HEK293T (cell line): ENCODE data around the gene SRGAP3.

Experiments
- CTCF ChIA-PET: fragments of 350-600 bp; formaldehyde crosslinking; extraction: SDS; loops from one replicate; lab custom pipeline; 2021; ENCODE audit warnings: antibody characterized with exemption, inconsistent platforms; lab: Yijun Ruan, JAX
- POLR2A ChIA-PET: fragments of 350-600 bp; formaldehyde crosslinking; extraction: SDS; loops from one replicate; lab custom pipeline; 2020; ENCODE audit warnings: antibody characterized with exemption, inconsistent platforms; lab: Yijun Ruan, JAX
- DNase-seq: peaks from one replicate; pipeline ENCODE4 v3.0.0; 2012; ENCODE audit warnings: mixed read lengths; ENCODE audit errors: extremely low spot score
- ARNT ChIP-seq: fragments of 450-650 bp; IDR thresholded peaks from 2 replicates; pipeline ENCODE4 v1.6.1; 2017; ENCODE audit warnings: mild to moderate bottlenecking
- BHLHE40 ChIP-seq: fragments of 450-650 bp; IDR thresholded peaks from 2 replicates; pipeline ENCODE4 v1.6.1; 2016; ENCODE audit warnings: mild to moderate bottlenecking, moderate library complexity, borderline replicate concordance
- CTBP1 ChIP-seq: fragments of 450-650 bp; IDR thresholded peaks from 2 replicates; pipeline ENCODE4 v1.6.1; 2016; ENCODE audit warnings: borderline replicate concordance
- ELF4 ChIP-seq: fragments of 450-650 bp; IDR thresholded peaks from 2 replicates; pipeline ENCODE4 v1.6.1; 2017; ENCODE audit warnings: antibody characterized with exemption
- FOXA1 ChIP-seq: fragments of 450-650 bp; IDR thresholded peaks from 2 replicates; pipeline ENCODE4 v1.6.1; 2016; ENCODE audit warnings: mild to moderate bottlenecking
- FOXK2 ChIP-seq: fragments of 450-650 bp; IDR thresholded peaks from 2 replicates; pipeline ENCODE4 v1.6.1; 2016; ENCODE audit warnings: mild to moderate bottlenecking
- FOXM1 ChIP-seq: fragments of 450-650 bp; IDR thresholded peaks from 2 replicates; pipeline ENCODE4 v1.6.1; 2017; ENCODE audit warnings: mild to moderate bottlenecking, borderline replicate concordance
- HDGF ChIP-seq: fragments of 450-650 bp; IDR thresholded peaks from 2 replicates; pipeline ENCODE4 v1.6.1; 2017; ENCODE audit warnings: antibody characterized with exemption, borderline replicate concordance
- L3MBTL2 ChIP-seq: fragments of 450-650 bp; conservative IDR thresholded peaks from 2 replicates; pipeline ENCODE4 v1.6.1; 2016; ENCODE audit warnings: mild to moderate bottlenecking
- LEF1 ChIP-seq: fragments of 450-650 bp; IDR thresholded peaks from 2 replicates; pipeline ENCODE4 v1.6.1; 2017; ENCODE audit warnings: mild to moderate bottlenecking, borderline replicate concordance
- NFRKB ChIP-seq: fragments of 450-650 bp; IDR thresholded peaks from 2 replicates; pipeline ENCODE4 v1.6.1; 2016; ENCODE audit warnings: mild to moderate bottlenecking, moderate library complexity
- SP1 ChIP-seq: fragments of 450-650 bp; IDR thresholded peaks from 2 replicates; pipeline ENCODE4 v1.6.1; 2017
- SUZ12 ChIP-seq: fragments of 450-650 bp; IDR thresholded peaks from 2 replicates; pipeline ENCODE4 v1.6.1; 2016; ENCODE audit warnings: mild to moderate bottlenecking
- TARDBP ChIP-seq: fragments of 450-650 bp; IDR thresholded peaks from 2 replicates; pipeline ENCODE4 v1.6.1; 2016
- ZNF384 ChIP-seq: fragments of 450-650 bp; IDR thresholded peaks from 2 replicates; pipeline ENCODE4 v1.6.1; 2016
- TF ChIP-seq, protein P1 (sequence below): fragments of 450-650 bp; IDR thresholded peaks from 2 replicates; pipeline ENCODE4 v1.6.1; 2016

SRGAP3 gene

DNA sequence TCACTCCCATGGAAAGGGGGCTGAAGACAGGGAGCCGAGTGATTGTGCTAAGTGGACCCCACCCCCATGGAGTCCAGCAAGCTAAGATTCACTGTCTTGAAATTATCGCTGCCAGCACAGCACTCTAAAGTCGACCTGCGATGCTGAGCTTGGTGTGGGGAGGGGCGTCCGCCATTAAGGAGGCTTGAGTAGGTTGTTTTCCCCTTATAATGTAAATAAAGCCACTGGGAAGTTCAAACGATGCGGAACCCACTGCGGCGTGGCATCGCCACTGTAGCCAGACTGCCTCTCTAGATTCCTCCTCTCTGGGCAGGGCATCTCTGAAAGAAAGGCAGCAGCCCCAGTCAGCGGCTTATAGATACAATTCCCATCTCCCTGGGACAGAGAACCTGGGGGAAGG is 10.9 kb upstream of the SRGAP3 start:
- CTCF ChIA-PET: no interaction called here

DNA sequence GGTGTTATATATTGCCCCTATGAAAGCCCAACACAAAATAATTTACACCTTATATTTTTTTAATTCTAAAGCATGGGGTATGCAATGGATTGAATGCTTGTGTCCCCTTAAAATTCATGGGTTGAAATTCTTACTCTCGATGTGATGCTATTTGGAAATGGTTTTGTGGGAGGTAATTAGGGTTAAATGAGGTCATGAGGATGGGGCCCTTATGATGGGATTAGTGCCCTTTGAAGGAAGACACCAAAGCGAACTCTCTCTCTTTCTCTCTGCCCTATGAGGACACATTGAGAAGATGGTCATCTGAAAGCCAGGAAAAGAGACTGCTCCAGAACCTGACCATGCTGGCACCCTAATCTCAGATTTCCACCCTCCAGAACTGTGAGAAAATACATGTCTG is 7.6 kb upstream of the SRGAP3 start:
- TF ChIP-seq LEF1 (no peak), NFRKB (no peak), ARNT (no peak), CTBP1 (no peak), FOXA1 (no peak), L3MBTL2 (no peak), HDGF (no peak), SP1 (no peak), FOXM1 (no peak), ELF4 (no peak), ZNF384 (no peak), BHLHE40 (no peak), TARDBP (no peak), FOXK2 (no peak), SUZ12 (no peak)
- TF ChIP-seq, protein P1, sequence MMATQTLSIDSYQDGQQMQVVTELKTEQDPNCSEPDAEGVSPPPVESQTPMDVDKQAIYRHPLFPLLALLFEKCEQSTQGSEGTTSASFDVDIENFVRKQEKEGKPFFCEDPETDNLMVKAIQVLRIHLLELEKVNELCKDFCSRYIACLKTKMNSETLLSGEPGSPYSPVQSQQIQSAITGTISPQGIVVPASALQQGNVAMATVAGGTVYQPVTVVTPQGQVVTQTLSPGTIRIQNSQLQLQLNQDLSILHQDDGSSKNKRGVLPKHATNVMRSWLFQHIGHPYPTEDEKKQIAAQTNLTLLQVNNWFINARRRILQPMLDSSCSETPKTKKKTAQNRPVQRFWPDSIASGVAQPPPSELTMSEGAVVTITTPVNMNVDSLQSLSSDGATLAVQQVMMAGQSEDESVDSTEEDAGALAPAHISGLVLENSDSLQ: no peak
- DNase-seq: no peak
- ChIA-PET POLR2A (no interaction called here), CTCF (no interaction called here)

More for the DNA sequence above, 10.9 kb upstream of the SRGAP3 start:
- POLR2A ChIA-PET: no interaction called here
- no peak for TF ChIP-seq FOXK2
- no peak for TF ChIP-seq ZNF384
- TF ChIP-seq SUZ12: no peak
- TF ChIP-seq BHLHE40: no peak
- TF ChIP-seq NFRKB: no peak
- TF ChIP-seq LEF1: no peak
- TF ChIP-seq, protein P1: no peak
- TF ChIP-seq FOXA1: no peak
- TF ChIP-seq ARNT: no peak
- TF ChIP-seq L3MBTL2: no peak
- TF ChIP-seq TARDBP: no peak
- TF ChIP-seq SP1: no peak
- no peak for TF ChIP-seq FOXM1
- TF ChIP-seq HDGF: no peak
- TF ChIP-seq ELF4: no peak
- TF ChIP-seq CTBP1: no peak
- DNase-seq: no peak

DNA sequence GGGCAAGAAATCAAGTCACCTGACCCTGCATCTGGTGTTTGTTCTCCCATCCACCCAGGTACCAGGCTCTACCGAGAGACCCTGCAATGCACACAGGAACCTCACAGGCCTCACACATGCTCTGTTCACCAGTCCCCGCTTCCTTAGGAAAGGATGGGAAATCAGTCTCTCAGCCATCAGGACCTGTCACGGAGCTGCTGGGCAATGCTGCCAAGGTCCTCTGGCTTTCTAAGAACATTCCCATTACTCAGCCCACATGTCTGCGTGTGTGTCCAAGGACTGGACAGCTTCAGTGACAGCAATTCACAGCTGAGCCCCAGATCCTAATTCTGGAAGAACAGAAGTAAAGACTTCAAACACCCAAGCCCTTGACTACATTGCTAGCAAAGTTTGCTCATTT is 6.5 kb upstream of the SRGAP3 start:
- POLR2A ChIA-PET: no interaction called here
- no peak for DNase-seq
- CTCF ChIA-PET: no interaction called here
- no peak for TF ChIP-seq BHLHE40

DNA sequence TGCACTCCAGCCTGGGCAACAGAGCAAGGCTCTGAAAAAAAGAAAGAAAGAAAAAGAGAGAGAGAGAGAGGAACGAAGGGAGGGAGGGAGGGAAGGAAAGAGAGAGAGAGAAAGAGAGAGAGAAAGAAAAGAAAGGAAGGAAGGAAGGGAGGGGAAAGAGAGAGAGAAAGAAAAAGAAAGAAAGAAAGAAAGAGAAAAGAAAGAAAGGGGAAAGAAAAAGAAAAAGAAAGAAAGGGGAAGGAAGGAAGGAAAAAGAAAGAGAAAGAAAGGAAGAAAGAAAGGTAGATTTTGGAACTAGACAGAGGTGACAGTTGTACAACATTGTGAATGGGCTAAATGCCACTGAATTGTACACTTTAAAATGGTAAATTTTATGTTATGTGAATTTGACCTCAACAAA is 5.3 kb upstream of the SRGAP3 start:
- DNase-seq: no peak
- ChIA-PET POLR2A (no interaction called here), CTCF (no interaction called here)
- TF ChIP-seq, protein P1: no peak
- TF ChIP-seq BHLHE40: no peak
- TF ChIP-seq SUZ12: no peak
- no peak for TF ChIP-seq TARDBP
- no peak for TF ChIP-seq CTBP1
- no peak for TF ChIP-seq ARNT
- no peak for TF ChIP-seq ELF4
- no peak for TF ChIP-seq ZNF384
- no peak for TF ChIP-seq LEF1
- TF ChIP-seq NFRKB: no peak
- no peak for TF ChIP-seq SP1
- TF ChIP-seq L3MBTL2: no peak
- no peak for TF ChIP-seq FOXK2
- no peak for TF ChIP-seq HDGF
- TF ChIP-seq FOXA1: no peak
- no peak for TF ChIP-seq FOXM1

DNA sequence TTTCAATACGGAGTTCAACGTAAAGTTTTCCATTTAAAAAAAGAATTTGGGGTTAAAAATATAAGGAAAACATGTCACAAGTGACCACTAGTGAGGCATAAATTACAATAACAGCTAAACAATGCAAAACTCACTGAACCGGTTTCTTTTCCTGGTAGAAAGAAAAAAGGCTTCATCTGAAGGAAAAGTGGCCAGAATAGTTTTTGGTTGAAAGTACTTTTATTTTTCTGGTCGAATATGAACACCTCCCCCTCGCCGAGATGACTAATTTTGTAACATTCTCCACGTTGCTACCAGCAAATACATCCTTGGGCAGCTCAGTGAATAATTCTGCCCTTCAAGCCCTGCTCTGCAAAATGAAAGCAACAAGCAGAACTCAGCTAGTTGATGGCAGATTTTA is 3.9 kb upstream of the SRGAP3 start:
- ChIA-PET CTCF (interaction anchor here (0.6 kb wide), 1 partner anchor 278 kb away, joined by 3 read pairs; no protein-coding TSS in a partner anchor), POLR2A (no interaction called here)
- TF ChIP-seq SP1 (no peak), SUZ12 (no peak), HDGF (no peak), FOXA1 (no peak), NFRKB (no peak), FOXM1 (no peak), ARNT (no peak)
- TF ChIP-seq, protein P1: no peak
- no peak for DNase-seq

DNA sequence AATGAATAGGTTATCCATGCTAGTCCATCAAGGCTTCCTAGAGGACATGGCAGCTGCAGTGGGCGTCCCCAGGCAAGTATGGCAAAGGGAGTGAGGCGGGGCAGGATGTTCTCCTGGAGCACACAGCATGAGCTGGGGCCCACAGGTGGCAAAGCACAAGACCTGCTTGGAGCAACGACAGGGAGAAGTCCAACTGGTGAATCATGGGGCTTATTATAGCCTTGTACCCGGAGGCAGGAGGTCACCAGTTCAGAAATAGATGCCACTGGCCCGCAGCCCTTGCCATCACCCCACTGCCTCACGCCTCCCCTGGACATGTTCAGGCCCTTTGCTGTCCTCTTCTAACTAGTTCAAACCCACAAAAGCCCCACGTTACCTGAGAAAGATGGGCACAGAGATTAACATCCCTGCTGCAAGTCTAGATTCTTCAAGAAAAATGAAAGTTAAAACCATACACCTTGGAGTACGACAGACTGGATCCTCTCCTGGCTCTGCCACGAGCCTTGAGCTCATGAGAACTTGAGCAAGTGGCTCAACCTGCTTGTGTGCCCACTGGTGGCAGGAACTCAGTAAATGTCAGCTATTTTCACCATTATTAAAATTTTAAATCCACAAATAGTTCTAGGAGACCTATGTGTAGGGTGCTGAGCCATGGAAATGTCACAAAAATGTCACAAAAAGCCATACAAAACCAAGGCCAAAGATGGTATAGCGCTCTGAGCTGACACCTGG is 1.8 kb upstream of the SRGAP3 start:
- no peak for DNase-seq
- TF ChIP-seq ELF4 (no peak), NFRKB (no peak), FOXM1 (no peak), SP1 (no peak), L3MBTL2 (no peak), FOXA1 (no peak), HDGF (no peak), SUZ12 (no peak), CTBP1 (no peak), ZNF384 (no peak), BHLHE40 (no peak), LEF1 (no peak), FOXK2 (no peak), ARNT (no peak), TARDBP (no peak)
- TF ChIP-seq, protein P1: no peak
- ChIA-PET CTCF (interaction anchor here (0.6 to 0.7 kb wide), 2 partner anchors 51 to 263 kb away, joined by 3 to 4 read pairs; no protein-coding TSS in a partner anchor), POLR2A (no interaction called here)
